ENCODE measurements around the gene DTNA. TPM values are rescaled to one million over a fixed set of nuclear protein-coding genes. Genes with fewer than 3 reads are reported as not detected.

The DTNA gene
- total RNA-seq, 1 donor from 2014 or later, result 13.3 TPM

DNA sequence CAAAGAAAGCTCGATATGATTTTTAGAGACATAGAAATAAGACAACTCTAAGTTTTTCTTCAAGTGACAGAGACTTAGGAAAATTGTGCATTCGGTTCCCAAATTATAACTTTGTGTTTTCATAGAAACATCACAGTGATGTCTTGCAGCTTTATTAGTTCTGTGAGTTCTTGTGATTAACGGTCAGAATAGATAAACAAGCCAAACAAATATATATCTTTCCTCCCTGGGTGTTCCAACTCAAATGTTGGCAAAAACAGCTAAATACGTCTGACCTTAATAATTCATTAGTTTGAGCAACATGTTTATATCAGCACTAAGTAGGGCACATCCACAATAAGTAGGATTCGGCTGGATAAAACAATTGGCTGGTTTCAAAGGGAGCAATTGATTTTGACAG lies 47.6 kb downstream of the DTNA start:
- Mint-ChIP-seq H3K9me3 (peaks cover 2% of the 10 kb centered on the region), H3K27me3 (ENCODE audit: low read depth) (no peaks in the 10 kb centered on the region), H3K4me1 (no peaks in the 10 kb centered on the region), H3K4me3 (no peak overlapping the region), H3K27ac (ENCODE audit: unreplicated experiment) (no peak overlapping the region), H3K36me3 (ENCODE audit: low read depth) (peaks cover 4% of the 10 kb centered on the region)
- DNase-seq (ENCODE audit: low read depth, low spot score), result no peak
- TF ChIP-seq, protein P1, sequence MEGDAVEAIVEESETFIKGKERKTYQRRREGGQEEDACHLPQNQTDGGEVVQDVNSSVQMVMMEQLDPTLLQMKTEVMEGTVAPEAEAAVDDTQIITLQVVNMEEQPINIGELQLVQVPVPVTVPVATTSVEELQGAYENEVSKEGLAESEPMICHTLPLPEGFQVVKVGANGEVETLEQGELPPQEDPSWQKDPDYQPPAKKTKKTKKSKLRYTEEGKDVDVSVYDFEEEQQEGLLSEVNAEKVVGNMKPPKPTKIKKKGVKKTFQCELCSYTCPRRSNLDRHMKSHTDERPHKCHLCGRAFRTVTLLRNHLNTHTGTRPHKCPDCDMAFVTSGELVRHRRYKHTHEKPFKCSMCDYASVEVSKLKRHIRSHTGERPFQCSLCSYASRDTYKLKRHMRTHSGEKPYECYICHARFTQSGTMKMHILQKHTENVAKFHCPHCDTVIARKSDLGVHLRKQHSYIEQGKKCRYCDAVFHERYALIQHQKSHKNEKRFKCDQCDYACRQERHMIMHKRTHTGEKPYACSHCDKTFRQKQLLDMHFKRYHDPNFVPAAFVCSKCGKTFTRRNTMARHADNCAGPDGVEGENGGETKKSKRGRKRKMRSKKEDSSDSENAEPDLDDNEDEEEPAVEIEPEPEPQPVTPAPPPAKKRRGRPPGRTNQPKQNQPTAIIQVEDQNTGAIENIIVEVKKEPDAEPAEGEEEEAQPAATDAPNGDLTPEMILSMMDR (conservative IDR thresholded peaks at IDR 0.05), result no peak

DNA sequence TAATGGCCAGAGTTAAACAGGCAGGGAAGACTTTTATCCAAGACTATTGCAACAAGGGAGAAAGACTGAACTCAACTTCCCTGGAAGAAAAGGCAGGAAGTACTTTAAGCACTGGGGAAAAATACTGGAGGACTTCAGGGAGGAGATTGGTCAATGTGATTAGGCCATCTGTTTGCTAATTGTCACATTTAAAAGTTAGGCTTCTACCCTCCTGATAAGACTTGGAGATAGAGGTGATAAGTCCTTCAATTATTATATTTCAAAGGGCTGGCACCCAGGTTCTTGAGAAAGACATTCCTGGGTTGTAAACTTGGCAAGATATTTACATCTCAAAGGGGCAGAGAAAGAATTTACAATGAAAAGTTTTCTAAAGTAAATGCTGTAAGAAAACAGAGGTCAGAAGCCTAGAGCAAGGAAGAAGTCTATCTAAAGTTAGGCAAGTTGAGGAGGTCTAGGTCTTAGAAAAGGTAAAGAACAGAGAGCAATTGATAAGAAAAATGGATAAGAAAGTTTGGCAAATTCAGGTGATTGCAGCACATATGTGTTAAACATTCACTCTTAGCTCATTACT lies 48.4 kb downstream of the DTNA start:
- H3K9me3 Mint-ChIP-seq, result peaks cover 2% of the 10 kb centered on the region
- peaks cover 4% of the 10 kb centered on the region for H3K36me3 Mint-ChIP-seq (ENCODE audit: low read depth)
- TF ChIP-seq, protein P1 (conservative IDR thresholded peaks at IDR 0.05), result no peak
- no peak overlapping the region for H3K4me3 Mint-ChIP-seq
- H3K27me3 Mint-ChIP-seq (ENCODE audit: low read depth), result no peaks in the 10 kb centered on the region
- H3K4me1 Mint-ChIP-seq, result no peaks in the 10 kb centered on the region
- H3K27ac Mint-ChIP-seq (ENCODE audit: unreplicated experiment), result no peak overlapping the region
- DNase-seq (ENCODE audit: low read depth, low spot score), result no peak

DNA sequence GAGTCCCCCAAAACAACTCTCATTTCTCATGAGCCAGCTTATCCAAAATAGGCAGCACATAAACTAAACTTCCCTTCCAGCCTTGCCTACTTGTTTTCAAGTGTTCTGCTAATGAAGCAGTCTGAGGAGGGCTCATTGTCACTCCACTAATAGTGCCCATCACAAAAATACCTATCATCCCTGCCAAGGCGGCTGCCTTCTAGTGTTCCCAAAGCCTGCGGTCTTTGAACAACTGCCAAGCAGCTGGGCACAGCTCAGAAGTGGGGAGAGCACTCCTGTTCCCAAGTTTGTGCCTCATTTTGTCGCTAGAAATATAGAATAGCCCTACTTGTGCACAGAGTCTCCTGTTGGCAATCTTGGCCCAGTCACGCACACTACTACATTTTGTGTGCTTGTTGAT lies 50.3 kb downstream of the DTNA start:
- Mint-ChIP-seq H3K9me3 (no peaks in the 10 kb centered on the region), H3K4me1 (no peaks in the 10 kb centered on the region), H3K27me3 (ENCODE audit: low read depth) (no peaks in the 10 kb centered on the region), H3K4me3 (no peak overlapping the region), H3K36me3 (ENCODE audit: low read depth) (peaks cover 4% of the 10 kb centered on the region), H3K27ac (ENCODE audit: unreplicated experiment) (no peak overlapping the region)
- no peak for DNase-seq (ENCODE audit: low read depth, low spot score)
- TF ChIP-seq, protein P1 (conservative IDR thresholded peaks at IDR 0.05), result no peak

DNA sequence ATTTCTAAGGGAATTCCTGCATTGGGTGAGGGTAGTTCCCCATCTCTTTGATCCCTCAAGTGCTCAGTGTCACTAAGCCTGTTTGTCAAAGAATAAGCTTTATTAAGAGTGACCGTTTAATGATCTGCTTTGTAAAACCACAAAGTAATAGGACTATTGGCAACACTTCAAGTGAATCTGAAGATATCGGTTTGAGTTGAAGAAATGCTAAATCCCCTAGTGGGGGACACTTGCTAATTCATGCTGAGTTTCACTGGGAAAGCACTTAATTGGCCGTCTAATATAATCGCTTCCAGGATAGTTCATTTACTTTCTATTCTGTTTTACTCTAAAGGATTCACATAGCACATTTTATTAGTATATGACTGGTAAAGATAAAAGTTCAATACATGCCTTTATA lies 54.4 kb downstream of the DTNA start:
- no peaks in the 10 kb centered on the region for H3K27me3 Mint-ChIP-seq (ENCODE audit: low read depth)
- no peaks in the 10 kb centered on the region for H3K9me3 Mint-ChIP-seq
- no peak overlapping the region for H3K27ac Mint-ChIP-seq (ENCODE audit: unreplicated experiment)
- H3K4me1 Mint-ChIP-seq, result no peaks in the 10 kb centered on the region
- H3K36me3 Mint-ChIP-seq (ENCODE audit: low read depth), result peaks cover 4% of the 10 kb centered on the region
- no peak for DNase-seq (ENCODE audit: low read depth, low spot score)
- no peak overlapping the region for H3K4me3 Mint-ChIP-seq
- TF ChIP-seq, protein P1 (conservative IDR thresholded peaks at IDR 0.05), result peak; percentile 38

DNA sequence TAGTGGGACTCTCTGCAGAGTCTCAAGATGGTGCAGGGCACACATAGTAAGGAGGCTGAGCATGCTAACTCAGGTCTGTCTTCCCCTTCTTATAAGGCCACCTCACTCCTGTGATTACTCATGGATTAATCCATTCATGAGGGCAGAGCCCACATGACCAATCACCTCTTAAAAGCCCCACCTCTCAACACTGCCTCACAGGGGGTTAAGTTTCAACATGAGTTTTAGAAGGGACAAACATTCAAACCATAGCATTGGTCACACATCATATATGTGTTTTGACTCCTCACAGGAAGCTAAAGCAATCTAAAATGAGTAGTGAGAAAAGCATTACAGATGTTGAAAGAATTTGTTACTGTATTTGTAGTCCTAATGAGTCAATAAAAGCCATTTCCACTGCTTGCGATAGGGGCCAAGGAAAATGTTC lies 57.5 kb downstream of the DTNA start:
- no peak for DNase-seq (ENCODE audit: low read depth, low spot score)
- Mint-ChIP-seq H3K27ac (ENCODE audit: unreplicated experiment) (no peak overlapping the region), H3K27me3 (ENCODE audit: low read depth) (no peaks in the 10 kb centered on the region), H3K4me3 (no peak overlapping the region), H3K36me3 (ENCODE audit: low read depth) (no peaks in the 10 kb centered on the region), H3K9me3 (no peaks in the 10 kb centered on the region), H3K4me1 (no peaks in the 10 kb centered on the region)
- TF ChIP-seq, protein P1 (conservative IDR thresholded peaks at IDR 0.05), result no peak
